A549 (cell line): ENCODE data around the gene PLLP. TPM values are rescaled to one million over a fixed set of nuclear protein-coding genes. Genes with fewer than 3 reads are reported as not detected.

ENCODE experiments used
- ATAC-seq, 2 experiments: fragments of 200-7000 bp in 1 of 2; fragments of >200 bp in 1 of 2; cut with Nextera tagmentation in 1 of 2; cut with Tn5 transposase in 1 of 2; 3 replicates each; pipeline versions ENCODE4 v1.8.0 to v1.9.1; 2018 to 2020; ENCODE audit warnings: mild to moderate bottlenecking in 1 of 2, moderate library complexity in 1 of 2
- CTCF ChIA-PET: fragments of 300-600 bp; sonication (Branson Sonifier 250); formaldehyde crosslinking; extraction: SDS; loops from one replicate; lab custom pipeline; 2021; ENCODE audit warnings: antibody characterized with exemption, inconsistent platforms; lab: Yijun Ruan, JAX
- POLR2A ChIA-PET: fragments of 350-600 bp; formaldehyde crosslinking; extraction: SDS; loops from one replicate; lab custom pipeline; 2021; ENCODE audit warnings: antibody characterized with exemption, inconsistent platforms; lab: Yijun Ruan, JAX
- DNase-seq, 2 experiments: peaks; one replicate each; pipeline versions ENCODE4 v3.0.0 to v3.0.0-alpha.2; 2011 to 2016; ENCODE audit warnings: low read depth in 1 of 2, low spot score in 1 of 2
- FAIRE-seq: peaks from 2 replicates; lab custom pipeline; 2011; peaks lifted over from hg19 to GRCh38; lab: Jason Lieb, UNC
- H3K27ac ChIP-seq, 2 experiments: fragments of >200 bp; sonication (Bioruptor Twin); formaldehyde crosslinking; 3 replicates each; pipeline ENCODE4 v1.5.1; 2016 to 2017
- H3K4me1 ChIP-seq: fragments of >200 bp; sonication (Bioruptor Twin); formaldehyde crosslinking; 3 replicates; pipeline ENCODE4 v1.6.1; 2016
- H3K4me2 ChIP-seq: fragments of >200 bp; sonication (Bioruptor Twin); formaldehyde crosslinking; 3 replicates; pipeline ENCODE4 v1.6.1; 2016
- H3K4me3 ChIP-seq: fragments of >200 bp; sonication (Bioruptor Twin); formaldehyde crosslinking; 3 replicates; pipeline ENCODE4 v1.5.1; 2016
- H3K9me3 ChIP-seq: fragments of >200 bp; sonication (Bioruptor Twin); formaldehyde crosslinking; 3 replicates; pipeline ENCODE4 v1.6.1; 2016
- ATOH8 ChIP-seq: fragments of 250-450 bp; sonication (Bioruptor Pico); IDR thresholded peaks from 2 replicates; pipeline ENCODE4 v1.5.0; 2020; ENCODE audit warnings: low read depth, mild to moderate bottlenecking, moderate library complexity
- CHD4 ChIP-seq: fragments of 200-600 bp; sonication (generic); IDR thresholded peaks from 2 replicates; pipeline ENCODE4 v1.6.1; 2016; ENCODE audit warnings: antibody characterized with exemption, mild to moderate bottlenecking, borderline replicate concordance
- EHF ChIP-seq: fragments of 250-450 bp; sonication (Bioruptor Pico); IDR thresholded peaks from 2 replicates; pipeline ENCODE4 v1.5.0; 2020; ENCODE audit warnings: mild to moderate bottlenecking
- EHMT2 ChIP-seq: fragments of 200-600 bp; sonication (generic); IDR thresholded peaks from 2 replicates; pipeline ENCODE4 v1.6.1; 2016; ENCODE audit warnings: antibody characterized with exemption, low read depth, mild to moderate bottlenecking, moderate library complexity
- EP300 ChIP-seq, 2 experiments: fragments of >200 bp; sonication (Bioruptor Twin); formaldehyde crosslinking; IDR thresholded peaks; 2 replicates in 1 of 2; 3 replicates in 1 of 2; pipeline ENCODE4 v1.6.1; 2016 to 2017
- ESRRA ChIP-seq: fragments of 150-350 bp; IDR thresholded peaks from 2 replicates; pipeline ENCODE4 v1.6.1; 2014; ENCODE audit warnings: mild to moderate bottlenecking, low read length, borderline replicate concordance
- FOSL2 ChIP-seq, 2 experiments: fragments of 450-650 bp in 1 of 2; fragments of >200 bp in 1 of 2; sonication (Bioruptor Twin) in 1 of 2; formaldehyde crosslinking; IDR thresholded peaks; 2 replicates each; pipeline versions ENCODE4 v1.5.0 to v1.6.1; 2016 to 2020; ENCODE audit warnings: mild to moderate bottlenecking in 1 of 2, moderate library complexity in 1 of 2
- GATA3 ChIP-seq: IDR thresholded peaks from 2 replicates; pipeline ENCODE4 v1.6.1; 2012; ENCODE audit warnings: borderline replicate concordance
- HDAC2 ChIP-seq: fragments of 200-600 bp; sonication (generic); IDR thresholded peaks from 2 replicates; pipeline ENCODE4 v1.6.1; 2016
- HEYL ChIP-seq: fragments of 250-450 bp; sonication (Bioruptor Pico); IDR thresholded peaks from 2 replicates; pipeline ENCODE4 v1.8.0; 2021; ENCODE audit warnings: mild to moderate bottlenecking, moderate library complexity
- JUN ChIP-seq, 2 experiments: fragments of >200 bp; sonication (Bioruptor Twin); formaldehyde crosslinking; IDR thresholded peaks; 2 replicates in 1 of 2; 3 replicates in 1 of 2; pipeline ENCODE4 v1.6.1; 2016 to 2017
- JUNB ChIP-seq: fragments of >200 bp; sonication (Bioruptor Twin); formaldehyde crosslinking; IDR thresholded peaks from 2 replicates; pipeline ENCODE4 v1.6.1; 2016
- KDM1A ChIP-seq: fragments of 200-600 bp; sonication (generic); IDR thresholded peaks from 2 replicates; pipeline ENCODE4 v1.6.1; 2016; ENCODE audit warnings: low read depth, mild to moderate bottlenecking
- MYC ChIP-seq: IDR thresholded peaks from 2 replicates; pipeline ENCODE4 v1.6.1; 2012; ENCODE audit warnings: mild to moderate bottlenecking, inconsistent platforms, low read length, improper control_type of control experiment, borderline replicate concordance
- NR3C1 ChIP-seq: fragments of >200 bp; sonication (Bioruptor Twin); formaldehyde crosslinking; IDR thresholded peaks from 3 replicates; pipeline ENCODE4 v1.6.1; 2017
- PHF8 ChIP-seq: fragments of 200-600 bp; sonication (generic); IDR thresholded peaks from 2 replicates; pipeline ENCODE4 v1.6.1; 2016; ENCODE audit warnings: low read depth, mild to moderate bottlenecking, antibody characterized with exemption, moderate library complexity, borderline replicate concordance
- RARB ChIP-seq: fragments of 250-450 bp; sonication (Bioruptor Pico); IDR thresholded peaks from 2 replicates; pipeline ENCODE4 v1.8.0; 2021; ENCODE audit warnings: mild to moderate bottlenecking, moderate library complexity
- RNF2 ChIP-seq: fragments of 200-600 bp; sonication (generic); IDR thresholded peaks from 2 replicates; pipeline ENCODE4 v1.6.1; 2016; ENCODE audit warnings: low read depth, mild to moderate bottlenecking, antibody characterized with exemption, moderate library complexity, borderline replicate concordance
- SREBF2 ChIP-seq: fragments of 450-650 bp; IDR thresholded peaks from 2 replicates; pipeline ENCODE4 v1.6.1; 2014; ENCODE audit warnings: mild to moderate bottlenecking, moderate library complexity
- TP53 ChIP-seq: fragments of 250-450 bp; sonication (Bioruptor Pico); IDR thresholded peaks from 2 replicates; pipeline ENCODE4 v1.5.0; 2021; ENCODE audit warnings: mild to moderate bottlenecking, moderate library complexity
- ZFP36 ChIP-seq: fragments of 450-650 bp; IDR thresholded peaks from 2 replicates; pipeline ENCODE4 v1.6.1; 2014; ENCODE audit warnings: borderline replicate concordance; ENCODE audit not compliant: partially characterized antibody
- ZNF302 ChIP-seq: fragments of 250-450 bp; sonication (Bioruptor Pico); IDR thresholded peaks from 2 replicates; pipeline ENCODE4 v1.9.0; 2021; ENCODE audit warnings: inconsistent platforms, mild to moderate bottlenecking, moderate library complexity
- ZSCAN20 ChIP-seq: fragments of 250-450 bp; sonication (Bioruptor Pico); IDR thresholded peaks from 2 replicates; pipeline ENCODE4 v1.8.0; 2022; ENCODE audit warnings: mild to moderate bottlenecking, moderate library complexity
- WGBS: methylation state at CpG from one replicate; pipeline ENCODE4 v1.1.6; 2017; ENCODE audit errors: missing lambda C conversion rate; 5-methylcytosine and 5-hydroxymethylcytosine counted together
- polyA plus RNA-seq, 4 experiments: library from polyadenylated mRNA; depleted of rRNA in 3 of 4; stranded (reverse); fragments of >200 nt; fragmentation: RNase III in 1 of 4; extraction: RNeasy Plus Mini Kit Qiagen cat#74134 plus additional on column Dnase treatment in 1 of 4; gene quantifications; 2 replicates in 3 of 4; 3 replicates in 1 of 4; pipeline ENCODE4 v1.2.3, GENCODE V29; 2011 to 2017

Gene PLLP
- polyA plus RNA-seq, 2 of the 4 experiments (the other 2 are of a cell fraction): 1.8 to 3.3 TPM

GRCh38 chr16:57318240-57318970 is 33.9 kb upstream of the PLLP start:
- no peak for DNase-seq
- WGBS: 82% methylated on average over 13 of the region's 13 CpGs
- peak overlapping the region; percentile 74 to 85; a peak in 5 of 6 replicates for H3K27ac ChIP-seq
- ATAC-seq: peak in 1 of 2 experiments; percentile 24; a peak in 2 of 6 replicates
- no peak overlapping the region for H3K4me2 ChIP-seq
- POLR2A ChIA-PET: no interaction called here
- H3K4me3 ChIP-seq: no peak overlapping the region
- CTCF ChIA-PET: interaction anchor here (1.3 to 5.8 kb wide), 2 partner anchors 9 to 99 kb away, joined by 3 to 43 read pairs; no protein-coding TSS in a partner anchor
- no peak for FAIRE-seq
- H3K4me1 ChIP-seq: peaks cover 40% of the 10 kb centered on the region
- no peaks in the 10 kb centered on the region for H3K9me3 ChIP-seq
- no peak for TF ChIP-seq MYC
- no peak for TF ChIP-seq JUN (IDR thresholded peaks at IDR 0.05)
- TF ChIP-seq SREBF2: no peak
- TF ChIP-seq ZSCAN20 (CRISPR knock-in tag): no peak
- TF ChIP-seq TP53 (CRISPR knock-in tag): no peak
- no peak for TF ChIP-seq NR3C1
- TF ChIP-seq JUNB: no peak
- no peak for TF ChIP-seq ZFP36
- TF ChIP-seq ESRRA: no peak
- TF ChIP-seq ZNF302 (CRISPR knock-in tag): no peak
- no peak for TF ChIP-seq PHF8
- TF ChIP-seq HDAC2: no peak
- TF ChIP-seq RNF2: no peak
- no peak for TF ChIP-seq EHMT2
- no peak for TF ChIP-seq GATA3
- TF ChIP-seq EHF (CRISPR knock-in tag): no peak
- no peak for TF ChIP-seq RARB (CRISPR knock-in tag)

GRCh38 chr16:57316390-57317017 is 32.0 kb upstream of the PLLP start:
- H3K4me1 ChIP-seq: peaks cover 40% of the 10 kb centered on the region
- ATAC-seq (peak; percentile 69 to 78), DNase-seq (peak; percentile 47 to 68), FAIRE-seq (no peak)
- ChIA-PET CTCF (interaction anchor here (1.6 to 5.8 kb wide), 5 partner anchors 14 to 204 kb away, joined by 4 to 43 read pairs (median 11); no protein-coding TSS in a partner anchor), POLR2A (interaction anchor here (0.8 to 1.0 kb wide), 2 partner anchors 12 to 61 kb away, joined by 3 to 5 read pairs; no protein-coding TSS in a partner anchor)
- 39% methylated on average over 3 of the region's 3 CpGs for WGBS
- TF ChIP-seq KDM1A (peak; percentile 76; the same call in 1 of the 2 replicates), JUNB (0 out of 2 replicates have a peak, but pooled peaks have one; percentile 16), ATOH8 (no peak), HEYL (CRISPR knock-in tag) (no peak), CHD4 (0 out of 2 replicates have a peak, but pooled peaks have one; percentile 46), EP300 (IDR thresholded peaks at IDR 0.05) (0 out of 5 replicates have a peak, but pooled peaks of 1 of the 2 experiments have one; percentile 25), FOSL2 (IDR thresholded peaks at IDR 0.05) (no peak), FOSL2 (CRISPR knock-in tag; IDR thresholded peaks at IDR 0.05) (peak; percentile 46; the same call in 1 of the 2 replicates)
- peak overlapping the region; percentile 71 for H3K4me2 ChIP-seq
- H3K9me3 ChIP-seq: no peaks in the 10 kb centered on the region
- H3K27ac ChIP-seq: peak overlapping the region; percentile 74 to 85
- no peak overlapping the region for H3K4me3 ChIP-seq
